ENCODE results near the gene LAMC2. TPM values are rescaled to one million over a fixed set of nuclear protein-coding genes. Genes with fewer than 3 reads are reported as not detected.

The LAMC2 gene
- total RNA-seq: 1,739 and 5,819 TPM in 2 replicates

GRCh38 chr1:183185941-183186490, at the start of gene LAMC2:
Gene LAMC2 (plus strand): TSS chr1:183186264. CDS start chr1:183186353, 89 bp downstream.

Other genes with a start within 250 kb of the LAMC2 start
- 0.15 TPM in 1 of 2 replicates, not detected in the other for gene SHCBP1L, start 233.1 kb upstream of the LAMC2 start, total RNA-seq
- 114 and 123 TPM in 2 replicates for gene LAMC1, start 162.8 kb upstream of the LAMC2 start, total RNA-seq
- 0.39 TPM in 1 of 2 replicates, not detected in the other for gene NMNAT2, start 232.1 kb downstream of the LAMC2 start, total RNA-seq

Data from hair follicular keratinocyte (primary cell).